ENCODE results near the gene PER2. TPM values are rescaled to one million over a fixed set of nuclear protein-coding genes. Genes with fewer than 3 reads are reported as not detected.

Gene PER2
- total RNA-seq, 1 donor from 2014 or later = 5.3 TPM

GRCh38 chr2:238203973-238204683 lies 84.3 kb downstream of the PER2 start:
- DNase-seq (ENCODE audit: low spot score in 2 of 2) = no peak
- no peak for FAIRE-seq

- DNase-seq (ENCODE audit: low spot score in 2 of 2) (peak; percentile 99 to 100), FAIRE-seq (no peak)
Observed at GRCh38 chr2:238203094-238203972, 85.1 kb downstream of the PER2 start, which contains the start of gene ILKAP. ILKAP (minus strand) TSS chr2:238203695; CDS start chr2:238203553, 142 bp downstream.

- DNase-seq (ENCODE audit: low spot score in 2 of 2) = peak in 1 of 2 donors; percentile 44
Observed at GRCh38 chr2:238202326-238203093, 85.9 kb downstream of the PER2 start.

More at GRCh38 chr2:238202326-238203093, 85.9 kb downstream of the PER2 start:
- no peak for FAIRE-seq

Other genes starting within 250 kb of the PER2 start
- gene SCLY, start 227.6 kb downstream of the PER2 start, total RNA-seq = 11.8 TPM
- gene ESPNL, start 188.3 kb downstream of the PER2 start, total RNA-seq = under 0.01 TPM
- under 0.01 TPM for gene KLHL30, start 149.9 kb downstream of the PER2 start, total RNA-seq
- 0.82 TPM for gene ERFE, start 129.6 kb downstream of the PER2 start, total RNA-seq
- 73.4 TPM for gene ILKAP, start 84.9 kb downstream of the PER2 start, total RNA-seq
- gene HES6, start 48.6 kb downstream of the PER2 start, total RNA-seq = 67.7 TPM
- 13.5 TPM for gene TRAF3IP1, start 31.9 kb upstream of the PER2 start, total RNA-seq
- gene ASB1, start 138.3 kb upstream of the PER2 start, total RNA-seq = 11.8 TPM